Activated CD4-positive, alpha-beta T cell treated with anti-CD3 and anti-CD28 coated beads, Interleukin-2, amount 10 ng/mL, durations not matched to agents 24 days and 14 days (primary cell): Measurements from ENCODE around the gene UNC13D. TPM values are rescaled to one million over a fixed set of nuclear protein-coding genes. Genes with fewer than 3 reads are reported as not detected.
"Not testable (repeated sequence)": the region's sequence is repeated elsewhere in the genome, so short reads cannot be mapped to it uniquely, and the experiment has no call there.

Experiments
- DNase-seq: peaks from one replicate; pipeline ENCODE4 v3.0.0; 2022
- H3K27ac Mint-ChIP-seq: one replicate; pipeline ENCODE4 v1.8.0; 2022; ENCODE audit warnings: mild to moderate bottlenecking, mixed read lengths
- H3K27me3 Mint-ChIP-seq: one replicate; pipeline ENCODE4 v1.8.0; 2022; ENCODE audit warnings: mixed read lengths
- H3K36me3 Mint-ChIP-seq: one replicate; pipeline ENCODE4 v1.8.0; 2022; ENCODE audit warnings: low read depth, mild to moderate bottlenecking, mixed read lengths
- H3K4me1 Mint-ChIP-seq: one replicate; pipeline ENCODE4 v1.8.0; 2021; ENCODE audit warnings: mixed read lengths
- H3K4me3 Mint-ChIP-seq: one replicate; pipeline ENCODE4 v1.8.0; 2022; ENCODE audit warnings: mild to moderate bottlenecking, moderate library complexity, mixed read lengths
- H3K9me3 Mint-ChIP-seq: one replicate; pipeline ENCODE4 v1.8.0; 2021; ENCODE audit warnings: mixed read lengths
- intact Hi-C: fragments of 100-400 bp; cut with micrococcal nuclease; formaldehyde crosslinking; loops from one replicate; pipeline ENCODE4 v1.15.1; 2023
- total RNA-seq: library from RNA; stranded (reverse); gene quantifications from 2 replicates; pipeline ENCODE4 v1.2.3, GENCODE V29; 2022

The UNC13D gene
- total RNA-seq, 1 donor from 2014 or later, result 161 TPM

DNA sequence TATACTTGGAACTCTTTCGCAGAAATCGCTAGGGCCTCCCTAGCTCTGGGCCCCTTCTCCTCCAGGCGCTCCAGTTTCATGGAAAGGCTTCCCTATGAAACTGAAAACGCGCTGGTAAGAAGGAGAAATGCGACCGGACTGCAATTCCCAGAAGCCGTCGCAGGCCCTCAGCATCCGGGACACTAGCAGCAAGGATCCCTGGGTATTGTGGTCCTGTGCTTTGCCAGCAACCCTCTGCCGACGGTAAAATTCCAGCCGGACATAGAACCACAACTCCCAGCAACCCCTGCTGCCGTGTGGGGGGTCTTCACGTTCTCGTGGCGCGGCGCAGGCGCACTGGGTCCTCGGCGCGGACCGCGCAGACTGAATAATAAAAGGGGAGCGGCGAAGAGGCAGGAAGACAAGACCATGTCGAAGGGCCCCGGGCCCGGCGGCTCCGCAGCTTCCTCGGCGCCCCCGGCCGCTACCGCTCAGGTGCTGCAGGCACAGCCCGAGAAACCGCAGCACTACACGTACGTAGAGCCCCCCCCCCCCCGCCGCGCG lies 59.7 kb downstream of the UNC13D start, which contains the start of gene UNK:
Gene UNK (plus strand): TSS at position 334 of the 543 bp plus-strand sequence. CDS start 75 bp downstream, at position 409.
- peak within 1 kb of the TSS; percentile 93 for H3K4me3 Mint-ChIP-seq
- H3K27ac Mint-ChIP-seq, result peak within 1 kb of the TSS; percentile 100
- no peaks in the 10 kb centered on the region for H3K9me3 Mint-ChIP-seq
- DNase-seq, result peak; percentile 98
- peaks cover 44% of the 10 kb centered on the region for H3K4me1 Mint-ChIP-seq
- intact Hi-C loops, result loop anchor here (1.0 to 10.0 kb wide), 6 partner anchors 71 to 1350 kb away; partner anchors contain the start of genes GGA3, JPT1, MRPS7 and UBALD2
- H3K36me3 Mint-ChIP-seq, result peaks cover 12% of the 10 kb centered on the region
- peaks cover 3% of the 10 kb centered on the region for H3K27me3 Mint-ChIP-seq

- peaks cover 4% of the 10 kb centered on the region for H3K27me3 Mint-ChIP-seq
- H3K36me3 Mint-ChIP-seq, result peaks cover 14% of the 10 kb centered on the region
- no peaks in the 10 kb centered on the region for H3K9me3 Mint-ChIP-seq
Measured at GRCh38 chr17:75783803-75784472, 60.3 kb downstream of the UNC13D start.

DNA sequence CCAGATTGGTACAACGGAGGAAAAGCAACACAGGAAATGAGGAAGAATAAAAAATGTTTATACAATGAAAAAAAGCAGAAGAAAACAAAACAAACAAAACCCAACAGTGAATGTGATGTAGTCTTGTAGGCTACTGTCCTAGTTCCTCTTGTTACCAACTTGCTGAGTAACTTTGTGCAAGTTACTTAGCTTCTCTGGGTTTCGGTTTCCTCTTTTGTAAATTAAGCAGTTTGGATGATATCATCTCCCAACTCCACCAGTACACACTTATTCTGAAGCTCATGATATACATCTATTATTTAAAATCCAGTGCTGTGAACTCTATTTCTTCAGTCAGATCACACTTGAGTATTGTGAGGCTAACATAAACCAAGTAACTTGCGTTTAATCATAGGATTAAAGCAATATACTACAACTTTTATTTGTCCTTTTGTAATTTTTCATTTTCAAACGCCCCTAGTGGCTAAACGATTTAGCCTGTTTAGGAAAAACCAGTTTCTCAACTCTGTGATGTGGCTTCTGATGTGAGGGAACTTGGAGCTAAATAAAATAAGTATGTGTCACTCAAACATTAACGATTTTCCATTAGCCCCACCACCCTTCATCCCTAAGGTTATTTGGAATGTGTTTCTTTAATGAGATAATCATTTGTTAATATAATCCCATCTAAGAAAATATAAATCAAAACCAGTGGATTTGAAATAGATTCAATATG lies 61.0 kb downstream of the UNC13D start:
- peaks cover 20% of the 10 kb centered on the region for H3K36me3 Mint-ChIP-seq
- H3K27ac Mint-ChIP-seq, result peak overlapping the region; percentile 100
- intact Hi-C loops, result loop anchor here (5.0 to 10.0 kb wide), 5 partner anchors 402 to 1352 kb away; partner anchors contain the start of genes GGA3, JPT1, MRPS7 and UBALD2
- H3K9me3 Mint-ChIP-seq, result no peaks in the 10 kb centered on the region
- peaks cover 4% of the 10 kb centered on the region for H3K27me3 Mint-ChIP-seq
- peak; percentile 80 for DNase-seq
- peak overlapping the region; percentile 93 for H3K4me3 Mint-ChIP-seq
- H3K4me1 Mint-ChIP-seq, result peaks cover 42% of the 10 kb centered on the region

More at GRCh38 chr17:75783803-75784472, 60.3 kb downstream of the UNC13D start:
- H3K27ac Mint-ChIP-seq, result peak overlapping the region; percentile 100
- DNase-seq, result no peak
- peak overlapping the region; percentile 93 for H3K4me3 Mint-ChIP-seq
- H3K4me1 Mint-ChIP-seq, result peaks cover 44% of the 10 kb centered on the region
- intact Hi-C loops, result loop anchor here (1.0 to 10.0 kb wide), 6 partner anchors 71 to 1351 kb away; partner anchors contain the start of genes GGA3, JPT1, MRPS7 and UBALD2

DNA sequence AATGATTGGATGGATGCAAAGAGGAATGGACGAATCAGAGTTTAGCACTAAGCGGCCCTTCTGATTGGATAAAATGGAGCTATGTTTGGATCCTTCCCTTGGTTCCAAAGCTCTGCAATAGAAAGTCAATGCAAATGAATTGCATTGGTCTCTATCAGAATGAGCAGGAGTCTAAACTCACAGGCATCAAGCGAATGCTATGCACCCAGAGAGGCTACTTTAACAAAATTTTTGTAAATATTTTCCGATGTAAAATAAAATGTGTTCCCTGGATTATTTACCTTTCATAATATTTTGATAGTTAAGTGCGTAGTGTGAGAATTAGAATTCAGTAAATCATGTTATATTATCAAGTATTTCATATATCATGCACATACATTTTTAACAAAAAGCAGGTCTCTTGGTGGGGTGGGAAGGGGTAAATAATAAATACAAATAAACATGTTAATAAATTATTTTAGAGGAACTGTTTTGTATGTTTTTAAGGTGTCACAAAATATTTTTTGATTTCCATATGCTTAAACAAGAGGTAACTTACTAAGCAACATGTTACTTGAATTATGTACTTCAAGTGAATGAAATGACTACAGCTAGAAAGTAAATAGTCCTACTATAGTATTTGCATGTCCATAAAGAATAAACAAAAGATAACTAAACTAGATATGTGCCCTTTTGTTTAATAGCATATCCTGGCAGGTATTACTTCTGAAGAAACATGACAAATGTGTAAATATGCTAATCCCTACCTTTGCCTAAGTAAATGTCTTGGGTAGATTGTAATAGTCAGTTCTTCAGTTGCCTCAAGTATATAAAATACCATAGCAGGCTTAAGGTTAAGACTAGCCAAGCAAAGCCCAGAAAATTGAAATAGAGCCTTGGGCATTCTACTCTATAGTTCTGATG lies 64.0 kb downstream of the UNC13D start:
- DNase-seq, result no peak
- no peaks in the 10 kb centered on the region for H3K9me3 Mint-ChIP-seq
- peak overlapping the region; percentile 95 for H3K27ac Mint-ChIP-seq
- peaks cover 50% of the 10 kb centered on the region for H3K4me1 Mint-ChIP-seq
- peaks cover 4% of the 10 kb centered on the region for H3K27me3 Mint-ChIP-seq
- peaks cover 42% of the 10 kb centered on the region for H3K36me3 Mint-ChIP-seq
- H3K4me3 Mint-ChIP-seq, result peak overlapping the region; percentile 87
- intact Hi-C loops, result loop anchor here (1.0 to 10.0 kb wide), 10 partner anchors 15 to 1355 kb away; partner anchors contain the start of genes GALK1, GGA3, JPT1 and MRPS7

DNA sequence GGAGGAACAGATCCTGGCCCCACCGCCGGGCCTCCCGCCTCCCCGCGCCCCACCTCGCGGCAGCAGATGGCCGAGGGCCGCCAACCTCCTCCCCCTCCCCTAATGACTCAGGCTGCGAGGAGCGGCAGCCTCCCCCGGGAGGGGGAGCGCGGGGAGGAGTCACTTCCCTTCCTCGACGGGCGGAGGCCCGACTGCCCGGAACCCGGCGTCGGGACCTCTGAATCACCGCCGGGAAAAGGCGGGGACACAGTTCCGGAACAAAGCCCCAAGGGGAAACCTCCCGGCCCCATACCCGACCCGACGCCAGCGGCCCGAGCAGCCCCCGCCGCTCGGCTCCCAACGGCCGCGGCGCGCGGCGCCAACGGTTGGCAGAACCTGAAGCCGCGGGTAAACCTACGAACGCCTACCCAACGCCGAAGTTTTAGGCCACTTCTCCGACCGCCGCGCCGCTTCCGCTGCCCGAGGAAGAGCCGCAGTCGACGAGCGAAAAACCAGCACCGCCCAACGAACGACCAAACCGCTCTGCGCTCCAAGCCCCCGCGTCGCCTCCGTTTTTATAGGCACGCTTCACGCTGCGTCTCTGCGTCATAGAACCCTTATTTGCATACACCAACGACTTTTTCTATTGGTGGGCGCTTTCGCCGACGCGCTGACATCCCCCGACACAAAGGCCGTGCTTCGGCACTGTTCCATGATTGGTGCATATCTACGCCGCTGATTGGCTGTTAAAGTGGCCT lies 64.8 kb downstream of the UNC13D start:
- peak overlapping the region; percentile 87 for H3K4me3 Mint-ChIP-seq
- peaks cover 4% of the 10 kb centered on the region for H3K27me3 Mint-ChIP-seq
- peaks cover 42% of the 10 kb centered on the region for H3K36me3 Mint-ChIP-seq
- DNase-seq, result peak; percentile 98
- H3K27ac Mint-ChIP-seq, result peak overlapping the region; percentile 95
- H3K4me1 Mint-ChIP-seq, result peaks cover 47% of the 10 kb centered on the region
- H3K9me3 Mint-ChIP-seq, result no peaks in the 10 kb centered on the region
- intact Hi-C loops, result loop anchor here (1.0 to 5.0 kb wide), 5 partner anchors 15 to 118 kb away; partner anchors contain the start of genes GALK1, TRIM65, UNC13D and WBP2

DNA sequence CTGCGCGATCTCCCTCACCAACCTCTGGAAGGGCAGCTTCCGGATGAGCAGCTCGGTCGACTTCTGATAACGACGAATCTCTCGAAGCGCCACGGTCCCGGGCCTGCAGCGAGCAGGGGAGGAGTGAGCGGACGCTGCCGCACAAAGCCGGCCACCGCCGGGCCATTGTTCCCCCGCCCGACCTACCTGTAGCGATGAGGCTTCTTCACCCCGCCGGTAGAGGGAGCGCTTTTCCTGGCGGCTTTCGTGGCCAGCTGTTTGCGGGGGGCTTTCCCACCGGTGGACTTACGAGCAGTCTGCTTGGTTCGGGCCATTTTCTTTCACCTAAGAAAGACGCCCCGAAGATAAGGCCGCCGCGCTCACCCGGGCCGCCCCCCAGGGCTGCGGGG lies 65.3 kb downstream of the UNC13D start:
- intact Hi-C loops, result loop anchor here (1.0 to 5.0 kb wide), 5 partner anchors 14 to 118 kb away; partner anchors contain the start of genes GALK1, TRIM65, UNC13D and WBP2
- peaks cover 4% of the 10 kb centered on the region for H3K27me3 Mint-ChIP-seq
- H3K36me3 Mint-ChIP-seq, result peaks cover 42% of the 10 kb centered on the region
- H3K4me1 Mint-ChIP-seq, result peaks cover 43% of the 10 kb centered on the region
- DNase-seq, result peak; percentile 92
- no peaks in the 10 kb centered on the region for H3K9me3 Mint-ChIP-seq
- peak overlapping the region; percentile 87 for H3K4me3 Mint-ChIP-seq
- peak overlapping the region; percentile 95 for H3K27ac Mint-ChIP-seq

- Mint-ChIP-seq H3K4me1 (peaks cover 37% of the 10 kb centered on the region), H3K36me3 (peaks cover 42% of the 10 kb centered on the region)
Measured at GRCh38 chr17:75778066-75778860, 65.9 kb downstream of the UNC13D start.

GRCh38 chr17:75777296-75777922 lies 66.8 kb downstream of the UNC13D start:
- Mint-ChIP-seq H3K4me3 (peak overlapping the region; percentile 87), H3K27ac (peak overlapping the region; percentile 84), H3K36me3 (peaks cover 42% of the 10 kb centered on the region), H3K27me3 (peaks cover 4% of the 10 kb centered on the region), H3K4me1 (peaks cover 33% of the 10 kb centered on the region), H3K9me3 (no peaks in the 10 kb centered on the region)
- intact Hi-C loops, result loop anchor here (5.0 kb wide), 2 partner anchors 50 to 120 kb away; partner anchors contain the start of gene TRIM65
- peak; percentile 61 for DNase-seq

More at GRCh38 chr17:75778066-75778860, 65.9 kb downstream of the UNC13D start:
- H3K9me3 Mint-ChIP-seq, H3K27me3 Mint-ChIP-seq: not testable (repeated sequence)
- intact Hi-C loops, result loop anchor here (2.0 to 5.0 kb wide), 4 partner anchors 13 to 119 kb away; partner anchors contain the start of genes GALK1, TRIM65 and UNC13D
- peak; percentile 64 for DNase-seq
- H3K27ac Mint-ChIP-seq, result peak overlapping the region; percentile 95
- H3K4me3 Mint-ChIP-seq, result peak overlapping the region; percentile 87

Other genes starting within 250 kb of the UNC13D start
- gene SMIM5, start 211.0 kb downstream of the UNC13D start, total RNA-seq, result 0.14 and 0.38 TPM in 2 replicates
- 34.2 and 34.4 TPM in 2 replicates for gene RECQL5, start 177.2 kb downstream of the UNC13D start, total RNA-seq
- 109 and 115 TPM in 2 replicates for gene SAP30BP, start 177.1 kb downstream of the UNC13D start, total RNA-seq
- 0.71 and 1.8 TPM in 2 replicates for gene ITGB4, start 122.9 kb downstream of the UNC13D start, total RNA-seq
- gene GALK1, start 79.2 kb downstream of the UNC13D start, total RNA-seq, result 53.3 and 54.7 TPM in 2 replicates
- gene UNK, start 59.6 kb downstream of the UNC13D start, total RNA-seq, result 28.9 and 30.0 TPM in 2 replicates
- gene WBP2, start 10.9 kb upstream of the UNC13D start, total RNA-seq, result 68.9 and 70.0 TPM in 2 replicates
- gene TRIM47, start 34.2 kb upstream of the UNC13D start, total RNA-seq, result 25.2 and 33.2 TPM in 2 replicates
- gene TRIM65, start 52.5 kb upstream of the UNC13D start, total RNA-seq, result 47.6 and 48.1 TPM in 2 replicates
- 151 and 157 TPM in 2 replicates for gene MRPL38, start 60.5 kb upstream of the UNC13D start, total RNA-seq
- 17.5 and 18.6 TPM in 2 replicates for gene FBF1, start 96.6 kb upstream of the UNC13D start, total RNA-seq
- 29.2 and 30.0 TPM in 2 replicates for gene ACOX1, start 134.8 kb upstream of the UNC13D start, total RNA-seq
- gene TEN1, start 134.8 kb upstream of the UNC13D start, total RNA-seq, result 9.7 and 12.5 TPM in 2 replicates
- gene CDK3, start 156.5 kb upstream of the UNC13D start, total RNA-seq, result 6.6 and 7.4 TPM in 2 replicates
- 0.09 and 0.17 TPM in 2 replicates for gene EVPL, start 182.9 kb upstream of the UNC13D start, total RNA-seq
- 169 and 170 TPM in 2 replicates for gene SRP68, start 228.1 kb upstream of the UNC13D start, total RNA-seq
- gene GALR2, start 230.4 kb upstream of the UNC13D start, total RNA-seq, result 2.3 and 2.7 TPM in 2 replicates
- gene ZACN, start 234.8 kb upstream of the UNC13D start, total RNA-seq, result 4.1 TPM in 2 replicates